ENCODE data around the gene YWHAG. TPM values are rescaled to one million over a fixed set of nuclear protein-coding genes. Genes with fewer than 3 reads are reported as not detected.

The YWHAG gene
- total and polyA plus RNA-seq, 9 of the 15 experiments (the other 6 are each of a cell fraction or from before 2014, with no cell fraction given): 30.4 to 246 (median 94.5) TPM

- TF ChIP-seq, protein P1, sequence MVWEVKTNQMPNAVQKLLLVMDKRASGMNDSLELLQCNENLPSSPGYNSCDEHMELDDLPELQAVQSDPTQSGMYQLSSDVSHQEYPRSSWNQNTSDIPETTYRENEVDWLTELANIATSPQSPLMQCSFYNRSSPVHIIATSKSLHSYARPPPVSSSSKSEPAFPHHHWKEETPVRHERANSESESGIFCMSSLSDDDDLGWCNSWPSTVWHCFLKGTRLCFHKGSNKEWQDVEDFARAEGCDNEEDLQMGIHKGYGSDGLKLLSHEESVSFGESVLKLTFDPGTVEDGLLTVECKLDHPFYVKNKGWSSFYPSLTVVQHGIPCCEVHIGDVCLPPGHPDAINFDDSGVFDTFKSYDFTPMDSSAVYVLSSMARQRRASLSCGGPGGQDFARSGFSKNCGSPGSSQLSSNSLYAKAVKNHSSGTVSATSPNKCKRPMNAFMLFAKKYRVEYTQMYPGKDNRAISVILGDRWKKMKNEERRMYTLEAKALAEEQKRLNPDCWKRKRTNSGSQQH (CRISPR knock-in tag; IDR thresholded peaks at IDR 0.05): 0 out of 2 replicates have a peak, but pooled peaks have one; percentile 69
- no peak for TF ChIP-seq ZNF184 (CRISPR knock-in tag; IDR thresholded peaks at IDR 0.05)
- peak; percentile 37; the same call in 1 of the 2 replicates for TF ChIP-seq SMARCA5 (IDR thresholded peaks at IDR 0.05)
- TF ChIP-seq BCL6 (CRISPR knock-in tag; IDR thresholded peaks at IDR 0.05): no peak
- peak in 1 of 2 experiments; percentile 30 for TF ChIP-seq E2F6 (IDR thresholded peaks at IDR 0.05; ENCODE audit: borderline replicate concordance in 1 of 2, extremely low read depth in 1 of 2, insufficient read depth in 1 of 2, insufficient read length in 1 of 2, low read depth in 1 of 2, low read length in 1 of 2, poor library complexity in 1 of 2, severe bottlenecking in 1 of 2)
- TF ChIP-seq, protein P2, sequence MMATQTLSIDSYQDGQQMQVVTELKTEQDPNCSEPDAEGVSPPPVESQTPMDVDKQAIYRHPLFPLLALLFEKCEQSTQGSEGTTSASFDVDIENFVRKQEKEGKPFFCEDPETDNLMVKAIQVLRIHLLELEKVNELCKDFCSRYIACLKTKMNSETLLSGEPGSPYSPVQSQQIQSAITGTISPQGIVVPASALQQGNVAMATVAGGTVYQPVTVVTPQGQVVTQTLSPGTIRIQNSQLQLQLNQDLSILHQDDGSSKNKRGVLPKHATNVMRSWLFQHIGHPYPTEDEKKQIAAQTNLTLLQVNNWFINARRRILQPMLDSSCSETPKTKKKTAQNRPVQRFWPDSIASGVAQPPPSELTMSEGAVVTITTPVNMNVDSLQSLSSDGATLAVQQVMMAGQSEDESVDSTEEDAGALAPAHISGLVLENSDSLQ (IDR thresholded peaks at IDR 0.05): peak; percentile 85
- TF ChIP-seq, protein P3, sequence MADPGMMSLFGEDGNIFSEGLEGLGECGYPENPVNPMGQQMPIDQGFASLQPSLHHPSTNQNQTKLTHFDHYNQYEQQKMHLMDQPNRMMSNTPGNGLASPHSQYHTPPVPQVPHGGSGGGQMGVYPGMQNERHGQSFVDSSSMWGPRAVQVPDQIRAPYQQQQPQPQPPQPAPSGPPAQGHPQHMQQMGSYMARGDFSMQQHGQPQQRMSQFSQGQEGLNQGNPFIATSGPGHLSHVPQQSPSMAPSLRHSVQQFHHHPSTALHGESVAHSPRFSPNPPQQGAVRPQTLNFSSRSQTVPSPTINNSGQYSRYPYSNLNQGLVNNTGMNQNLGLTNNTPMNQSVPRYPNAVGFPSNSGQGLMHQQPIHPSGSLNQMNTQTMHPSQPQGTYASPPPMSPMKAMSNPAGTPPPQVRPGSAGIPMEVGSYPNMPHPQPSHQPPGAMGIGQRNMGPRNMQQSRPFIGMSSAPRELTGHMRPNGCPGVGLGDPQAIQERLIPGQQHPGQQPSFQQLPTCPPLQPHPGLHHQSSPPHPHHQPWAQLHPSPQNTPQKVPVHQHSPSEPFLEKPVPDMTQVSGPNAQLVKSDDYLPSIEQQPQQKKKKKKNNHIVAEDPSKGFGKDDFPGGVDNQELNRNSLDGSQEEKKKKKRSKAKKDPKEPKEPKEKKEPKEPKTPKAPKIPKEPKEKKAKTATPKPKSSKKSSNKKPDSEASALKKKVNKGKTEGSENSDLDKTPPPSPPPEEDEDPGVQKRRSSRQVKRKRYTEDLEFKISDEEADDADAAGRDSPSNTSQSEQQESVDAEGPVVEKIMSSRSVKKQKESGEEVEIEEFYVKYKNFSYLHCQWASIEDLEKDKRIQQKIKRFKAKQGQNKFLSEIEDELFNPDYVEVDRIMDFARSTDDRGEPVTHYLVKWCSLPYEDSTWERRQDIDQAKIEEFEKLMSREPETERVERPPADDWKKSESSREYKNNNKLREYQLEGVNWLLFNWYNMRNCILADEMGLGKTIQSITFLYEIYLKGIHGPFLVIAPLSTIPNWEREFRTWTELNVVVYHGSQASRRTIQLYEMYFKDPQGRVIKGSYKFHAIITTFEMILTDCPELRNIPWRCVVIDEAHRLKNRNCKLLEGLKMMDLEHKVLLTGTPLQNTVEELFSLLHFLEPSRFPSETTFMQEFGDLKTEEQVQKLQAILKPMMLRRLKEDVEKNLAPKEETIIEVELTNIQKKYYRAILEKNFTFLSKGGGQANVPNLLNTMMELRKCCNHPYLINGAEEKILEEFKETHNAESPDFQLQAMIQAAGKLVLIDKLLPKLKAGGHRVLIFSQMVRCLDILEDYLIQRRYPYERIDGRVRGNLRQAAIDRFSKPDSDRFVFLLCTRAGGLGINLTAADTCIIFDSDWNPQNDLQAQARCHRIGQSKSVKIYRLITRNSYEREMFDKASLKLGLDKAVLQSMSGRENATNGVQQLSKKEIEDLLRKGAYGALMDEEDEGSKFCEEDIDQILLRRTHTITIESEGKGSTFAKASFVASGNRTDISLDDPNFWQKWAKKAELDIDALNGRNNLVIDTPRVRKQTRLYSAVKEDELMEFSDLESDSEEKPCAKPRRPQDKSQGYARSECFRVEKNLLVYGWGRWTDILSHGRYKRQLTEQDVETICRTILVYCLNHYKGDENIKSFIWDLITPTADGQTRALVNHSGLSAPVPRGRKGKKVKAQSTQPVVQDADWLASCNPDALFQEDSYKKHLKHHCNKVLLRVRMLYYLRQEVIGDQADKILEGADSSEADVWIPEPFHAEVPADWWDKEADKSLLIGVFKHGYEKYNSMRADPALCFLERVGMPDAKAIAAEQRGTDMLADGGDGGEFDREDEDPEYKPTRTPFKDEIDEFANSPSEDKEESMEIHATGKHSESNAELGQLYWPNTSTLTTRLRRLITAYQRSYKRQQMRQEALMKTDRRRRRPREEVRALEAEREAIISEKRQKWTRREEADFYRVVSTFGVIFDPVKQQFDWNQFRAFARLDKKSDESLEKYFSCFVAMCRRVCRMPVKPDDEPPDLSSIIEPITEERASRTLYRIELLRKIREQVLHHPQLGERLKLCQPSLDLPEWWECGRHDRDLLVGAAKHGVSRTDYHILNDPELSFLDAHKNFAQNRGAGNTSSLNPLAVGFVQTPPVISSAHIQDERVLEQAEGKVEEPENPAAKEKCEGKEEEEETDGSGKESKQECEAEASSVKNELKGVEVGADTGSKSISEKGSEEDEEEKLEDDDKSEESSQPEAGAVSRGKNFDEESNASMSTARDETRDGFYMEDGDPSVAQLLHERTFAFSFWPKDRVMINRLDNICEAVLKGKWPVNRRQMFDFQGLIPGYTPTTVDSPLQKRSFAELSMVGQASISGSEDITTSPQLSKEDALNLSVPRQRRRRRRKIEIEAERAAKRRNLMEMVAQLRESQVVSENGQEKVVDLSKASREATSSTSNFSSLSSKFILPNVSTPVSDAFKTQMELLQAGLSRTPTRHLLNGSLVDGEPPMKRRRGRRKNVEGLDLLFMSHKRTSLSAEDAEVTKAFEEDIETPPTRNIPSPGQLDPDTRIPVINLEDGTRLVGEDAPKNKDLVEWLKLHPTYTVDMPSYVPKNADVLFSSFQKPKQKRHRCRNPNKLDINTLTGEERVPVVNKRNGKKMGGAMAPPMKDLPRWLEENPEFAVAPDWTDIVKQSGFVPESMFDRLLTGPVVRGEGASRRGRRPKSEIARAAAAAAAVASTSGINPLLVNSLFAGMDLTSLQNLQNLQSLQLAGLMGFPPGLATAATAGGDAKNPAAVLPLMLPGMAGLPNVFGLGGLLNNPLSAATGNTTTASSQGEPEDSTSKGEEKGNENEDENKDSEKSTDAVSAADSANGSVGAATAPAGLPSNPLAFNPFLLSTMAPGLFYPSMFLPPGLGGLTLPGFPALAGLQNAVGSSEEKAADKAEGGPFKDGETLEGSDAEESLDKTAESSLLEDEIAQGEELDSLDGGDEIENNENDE (IDR thresholded peaks at IDR 0.05; ENCODE audit: low read depth, low read length): no peak
- TF ChIP-seq EGR1 (conservative IDR thresholded peaks at IDR 0.05): no peak
- no peak for TF ChIP-seq ZNF75A (CRISPR knock-in tag; IDR thresholded peaks at IDR 0.05)
- no peak for TF ChIP-seq NCOA6 (IDR thresholded peaks at IDR 0.05)
- no peak for TF ChIP-seq FOXA3 (CRISPR knock-in tag; conservative IDR thresholded peaks at IDR 0.05 in 1 of 2, IDR thresholded peaks at IDR 0.05 in 1 of 2)
Observed at GRCh38 chr7:76383089-76383944, 24.5 kb upstream of the YWHAG start (continued).
